Liver (tissue), 9 donors: ENCODE measurements around the gene AP2S1. TPM values are rescaled to one million over a fixed set of nuclear protein-coding genes. Genes with fewer than 3 reads are reported as not detected.
A peak's percentile ranks its signal among the peaks of the same experiment; 100 is the strongest.

Experiments used
- DNase-seq: peaks from one replicate; pipeline ENCODE4 v3.0.0-alpha.2; 2017; ENCODE audit warnings: low spot score
- H3K27ac ChIP-seq, 2 donors: one replicate each; pipeline ENCODE4 v1.7.0; 2013; ENCODE audit warnings: inconsistent platforms in 2 of 2, low read length in 2 of 2, control low read depth in 1 of 2, low read depth in 1 of 2, mild to moderate bottlenecking in 1 of 2
- H3K27me3 ChIP-seq, 4 donors: one replicate each; pipeline versions ENCODE4 v1.6.1 to v1.7.0; 2013; ENCODE audit warnings: low read length in 3 of 4, inconsistent platforms in 1 of 4, mild to moderate bottlenecking in 1 of 4, moderate library complexity in 1 of 4; ENCODE audit not compliant: control insufficient read depth in 4 of 4, insufficient read depth in 4 of 4
- H3K36me3 ChIP-seq, 4 donors: one replicate each; pipeline versions ENCODE4 v1.6.1 to v1.7.0; 2013; ENCODE audit warnings: low read length in 3 of 4, mild to moderate bottlenecking in 3 of 4, low read depth in 1 of 4, moderate library complexity in 1 of 4; ENCODE audit not compliant: control insufficient read depth in 4 of 4, insufficient read depth in 3 of 4
- H3K4me1 ChIP-seq, 4 donors: one replicate each; pipeline versions ENCODE4 v1.6.1 to v1.7.0; 2013; ENCODE audit warnings: low read length in 3 of 4, mild to moderate bottlenecking in 3 of 4, moderate library complexity in 1 of 4; ENCODE audit not compliant: control insufficient read depth in 4 of 4, insufficient read depth in 4 of 4
- H3K4me3 ChIP-seq, 3 donors: one replicate each; pipeline versions ENCODE4 v1.6.1 to v1.7.0; 2013; ENCODE audit warnings: low read length in 3 of 3, control low read depth in 1 of 3, low read depth in 1 of 3, mild to moderate bottlenecking in 1 of 3
- H3K9ac ChIP-seq, 2 donors: one replicate each; pipeline ENCODE4 v1.7.0; 2013; ENCODE audit warnings: low read length in 2 of 2, mild to moderate bottlenecking in 2 of 2, moderate library complexity in 2 of 2, control low read depth in 1 of 2, low read depth in 1 of 2
- H3K9me3 ChIP-seq, 4 donors: one replicate each; pipeline versions ENCODE4 v1.6.1 to v1.7.0; 2013; ENCODE audit warnings: low read length in 3 of 4; ENCODE audit not compliant: control insufficient read depth in 4 of 4
- ATF3 ChIP-seq: IDR thresholded peaks from 2 replicates; pipeline ENCODE4 v1.6.1; 2016; ENCODE audit warnings: antibody characterized with exemption
- CTCF ChIP-seq: fragments of 150-350 bp; IDR thresholded peaks from 2 replicates; pipeline ENCODE4 v1.5.1; 2017; ENCODE audit warnings: improper control_type of control experiment, low read depth, low read length; ENCODE audit not compliant: missing input control
- EGR1 ChIP-seq, 2 donors: IDR thresholded peaks; 2 replicates each; pipeline ENCODE4 v1.6.1; 2016 to 2018; ENCODE audit warnings: antibody characterized with exemption in 2 of 2, low read depth in 2 of 2
- FOXA1 ChIP-seq: IDR thresholded peaks from 2 replicates; pipeline ENCODE4 v1.6.1; 2016; ENCODE audit warnings: antibody characterized with exemption
- FOXA2 ChIP-seq: IDR thresholded peaks from 2 replicates; pipeline ENCODE4 v1.6.1; 2016; ENCODE audit warnings: antibody characterized with exemption
- GABPA ChIP-seq, 2 donors: IDR thresholded peaks in 1 of 2; conservative IDR thresholded peaks in 1 of 2; 2 replicates each; pipeline ENCODE4 v1.6.1; 2016; ENCODE audit warnings: antibody characterized with exemption in 2 of 2, mild to moderate bottlenecking in 1 of 2, moderate library complexity in 1 of 2
- HNF4A ChIP-seq, 2 donors: conservative IDR thresholded peaks; 2 replicates each; pipeline ENCODE4 v1.6.1; 2016; ENCODE audit warnings: antibody characterized with exemption in 2 of 2, mild to moderate bottlenecking in 2 of 2
- HNF4G ChIP-seq: IDR thresholded peaks from 2 replicates; pipeline ENCODE4 v1.6.1; 2016; ENCODE audit warnings: antibody characterized with exemption
- JUND ChIP-seq, 2 donors: IDR thresholded peaks; 2 replicates each; pipeline ENCODE4 v1.6.1; 2016; ENCODE audit warnings: antibody characterized with exemption in 2 of 2
- MAX ChIP-seq: IDR thresholded peaks from 2 replicates; pipeline ENCODE4 v1.6.1; 2016; ENCODE audit warnings: antibody characterized with exemption
- NR2F2 ChIP-seq: IDR thresholded peaks from 2 replicates; pipeline ENCODE4 v1.6.1; 2016; ENCODE audit warnings: antibody characterized with exemption
- RAD21 ChIP-seq, 2 donors: IDR thresholded peaks; 2 replicates each; pipeline ENCODE4 v1.6.1; 2016; ENCODE audit warnings: antibody characterized with exemption in 2 of 2, mild to moderate bottlenecking in 2 of 2
- REST ChIP-seq: IDR thresholded peaks from 2 replicates; pipeline ENCODE4 v1.6.1; 2016; ENCODE audit warnings: antibody characterized with exemption, mild to moderate bottlenecking
- RXRA ChIP-seq, 2 donors: IDR thresholded peaks; 2 replicates each; pipeline ENCODE4 v1.6.1; 2017 to 2018; ENCODE audit warnings: antibody characterized with exemption in 2 of 2, mild to moderate bottlenecking in 1 of 2
- SP1 ChIP-seq: IDR thresholded peaks from 2 replicates; pipeline ENCODE4 v1.6.1; 2018; ENCODE audit warnings: antibody characterized with exemption, mild to moderate bottlenecking
- TAF1 ChIP-seq: conservative IDR thresholded peaks from 2 replicates; pipeline ENCODE4 v1.6.1; 2016; ENCODE audit warnings: antibody characterized with exemption, mild to moderate bottlenecking
- YY1 ChIP-seq: IDR thresholded peaks from 2 replicates; pipeline ENCODE4 v1.6.1; 2016; ENCODE audit warnings: antibody characterized with exemption, mild to moderate bottlenecking
- ZBTB33 ChIP-seq: IDR thresholded peaks from 2 replicates; pipeline ENCODE4 v1.6.1; 2016; ENCODE audit warnings: antibody characterized with exemption
- WGBS: extraction: QIAGEN DNeasy Blood & Tissue Kit; methylation state at CpG from one replicate; pipeline ENCODE4 v1.1.7; 2013; 5-methylcytosine and 5-hydroxymethylcytosine counted together
- polyA plus RNA-seq, 2 donors: library from polyadenylated mRNA; stranded (reverse) in 1 of 2; unstranded in 1 of 2; fragments of 200-250 nt in 1 of 2; fragments of >200 nt in 1 of 2; fragmentation: Nextera tagmentation in 1 of 2; extraction: Ambion mirVana in 1 of 2; gene quantifications; one replicate each; pipeline versions ENCODE4 v1.2.1 to v1.2.3, GENCODE V29; 2013 to 2015
- total RNA-seq, 2 donors: library from RNA; depleted of rRNA; stranded (reverse); fragments of >200 nt; gene quantifications; one replicate each; pipeline ENCODE4 v1.2.3, GENCODE V29; 2014
- donor health status: healthy.
- donor health status: healthy.
- donor health status: healthy.
- donor health status: healthy.
- donor health status: healthy.

The AP2S1 gene
- total and polyA plus RNA-seq, 4 donors: 28.3 to 168 (median 79.0) TPM

- no peak for DNase-seq
- peak overlapping the region in 1 of 2 donors; percentile 91 for H3K9ac ChIP-seq
- WGBS: 72% methylated on average over 4 of the region's 4 CpGs
- peaks cover 11 to 26% (median 19%) of the 10 kb centered on the region in 4 donors for H3K4me1 ChIP-seq
- no peaks in the 10 kb centered on the region for H3K9me3 ChIP-seq
- H3K36me3 ChIP-seq: peaks cover 0 to 1% (median 0%) of the 10 kb centered on the region in 4 donors
- H3K27ac ChIP-seq: peak overlapping the region; percentile 85 to 94
- no peaks in the 10 kb centered on the region for H3K27me3 ChIP-seq
- H3K4me3 ChIP-seq: no peak overlapping the region
- TF ChIP-seq GABPA (IDR thresholded peaks at IDR 0.05 in 1 of 2, conservative IDR thresholded peaks at IDR 0.05 in 1 of 2) (no peak), HNF4A (conservative IDR thresholded peaks at IDR 0.05) (no peak), CTCF (no peak), RAD21 (IDR thresholded peaks at IDR 0.05) (no peak), TAF1 (no peak), EGR1 (IDR thresholded peaks at IDR 0.05; ENCODE audit: low read depth in 2 of 2) (no peak), ZBTB33 (no peak), REST (no peak), SP1 (no peak), FOXA2 (no peak), HNF4G (no peak), MAX (no peak), FOXA1 (no peak), RXRA (IDR thresholded peaks at IDR 0.05) (no peak), YY1 (no peak), ATF3 (no peak)
These were observed 24.6 kb upstream of the AP2S1 start for GRCh38 chr19:46875234-46875633.

GRCh38 chr19:46872967-46873366 is 22.3 kb upstream of the AP2S1 start:
- WGBS: 67% methylated on average over 4 of the region's 4 CpGs
- H3K9me3 ChIP-seq: no peaks in the 10 kb centered on the region
- no peak overlapping the region for H3K9ac ChIP-seq
- H3K27me3 ChIP-seq: no peaks in the 10 kb centered on the region
- no peak overlapping the region for H3K4me3 ChIP-seq
- H3K4me1 ChIP-seq: peaks cover 14 to 23% (median 17%) of the 10 kb centered on the region in 4 donors
- H3K36me3 ChIP-seq: no peaks in the 10 kb centered on the region
- H3K27ac ChIP-seq: peak overlapping the region; percentile 50 to 59
- no peak for DNase-seq
- peak; percentile 18 for TF ChIP-seq FOXA2
- TF ChIP-seq MAX: peak; percentile 12
- no peak for TF ChIP-seq EGR1 (IDR thresholded peaks at IDR 0.05; ENCODE audit: low read depth in 2 of 2)
- peak in 1 of 2 donors; percentile 39 for TF ChIP-seq RXRA (IDR thresholded peaks at IDR 0.05)
- TF ChIP-seq HNF4G: no peak
- peak; percentile 25 for TF ChIP-seq YY1
- no peak for TF ChIP-seq GABPA (IDR thresholded peaks at IDR 0.05 in 1 of 2, conservative IDR thresholded peaks at IDR 0.05 in 1 of 2)
- no peak for TF ChIP-seq TAF1
- peak in 1 of 2 donors; percentile 18 for TF ChIP-seq RAD21 (IDR thresholded peaks at IDR 0.05)
- no peak for TF ChIP-seq ZBTB33
- no peak for TF ChIP-seq FOXA1
- TF ChIP-seq JUND (IDR thresholded peaks at IDR 0.05): no peak
- TF ChIP-seq ATF3: no peak
- TF ChIP-seq NR2F2: no peak
- TF ChIP-seq SP1: peak; percentile 13
- TF ChIP-seq HNF4A (conservative IDR thresholded peaks at IDR 0.05): peak; percentile 56 to 64
- no peak for TF ChIP-seq CTCF
